Prostate gland (tissue), 2 donors: ENCODE results near the gene RAB27B. TPM values are rescaled to one million over a fixed set of nuclear protein-coding genes. Genes with fewer than 3 reads are reported as not detected.

Source experiments
- DNase-seq: peaks from one replicate; pipeline ENCODE4 v3.0.0-alpha.2; 2019; ENCODE audit warnings: low spot score
- H3K27ac ChIP-seq, 2 donors: fragments of 200-600 bp; sonication (generic); 2 replicates each; pipeline ENCODE4 v1.5.1; 2017 to 2019
- H3K27me3 ChIP-seq: fragments of 200-600 bp; sonication (generic); replicated peaks from 2 replicates; pipeline ENCODE4 v1.5.1; 2019; ENCODE audit not compliant: insufficient read depth
- H3K36me3 ChIP-seq, 2 donors: fragments of 200-600 bp; sonication (generic); 1 replicate in 1 of 2; 2 replicates in 1 of 2; pipeline versions ENCODE4 v1.5.1 to v1.8.1; 2017 to 2019
- H3K4me1 ChIP-seq: fragments of 200-600 bp; sonication (generic); replicated peaks from 2 replicates; pipeline ENCODE4 v1.5.1; 2019
- H3K4me3 ChIP-seq, 2 donors: fragments of 200-600 bp; sonication (generic); 2 replicates each; pipeline ENCODE4 v1.5.1; 2017 to 2019
- H3K9me3 ChIP-seq: fragments of 200-600 bp; sonication (generic); 2 replicates; pipeline ENCODE4 v1.5.1; 2017
- CTCF ChIP-seq, 4 experiments: fragments of 200-600 bp in 2 of 4; fragments of 450-650 bp in 2 of 4; sonication (generic) in 2 of 4; IDR thresholded peaks; 1 replicate in 3 of 4; 2 replicates in 1 of 4; pipeline ENCODE4 v1.5.1; 2016 to 2019; ENCODE audit warnings: antibody characterized with exemption in 4 of 4, mild to moderate bottlenecking in 2 of 4, moderate library complexity in 2 of 4
- POLR2A ChIP-seq: fragments of 450-650 bp; IDR thresholded peaks from one replicate; pipeline ENCODE4 v1.6.1; 2016; ENCODE audit warnings: antibody characterized with exemption, mild to moderate bottlenecking
- POLR2AphosphoS5 ChIP-seq: sonication (generic); formaldehyde crosslinking; IDR thresholded peaks from one replicate; pipeline ENCODE4 v1.6.1; 2017; ENCODE audit warnings: antibody characterized with exemption
- WGBS: methylation state at CpG from one replicate; pipeline ENCODE4 v1.1.5; 2018; 5-methylcytosine and 5-hydroxymethylcytosine counted together
- intact Hi-C: fragments of 100-400 bp; cut with DNase I; formaldehyde crosslinking; loops from one replicate; pipeline ENCODE4 v1.14.2; 2022
- total RNA-seq, 2 donors: library from RNA; depleted of rRNA; stranded (reverse); fragments of >200 nt; gene quantifications; one replicate each; pipeline ENCODE4 v1.1.0, GENCODE V29; 2016

RAB27B gene
- total RNA-seq, 2 donors from 2014 or later, result 10.7 to 60.2 TPM

DNA sequence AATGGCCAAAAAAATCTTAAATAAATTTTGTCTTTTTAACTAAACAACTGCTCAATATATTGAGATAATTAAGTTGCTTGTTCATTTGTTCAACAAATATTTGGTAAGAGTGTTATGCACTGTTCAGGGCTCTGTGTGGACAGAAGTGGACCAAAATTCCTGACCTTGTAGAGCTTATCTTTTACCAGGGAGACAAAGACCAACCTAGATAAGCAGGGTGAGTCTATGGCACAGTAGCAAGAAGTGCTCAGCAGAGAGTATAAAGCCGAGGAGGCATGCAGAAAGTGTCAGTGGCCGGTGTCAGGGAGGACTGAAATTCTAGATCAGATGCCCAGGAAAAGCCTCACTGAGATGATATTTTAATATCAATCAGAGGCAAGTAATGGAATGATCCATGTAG, 2.6 kb downstream of the RAB27B start:
- TF ChIP-seq POLR2AphosphoS5, result no peak
- no peak for TF ChIP-seq CTCF (IDR thresholded peaks at IDR 0.05)
- TF ChIP-seq POLR2A, result no peak
- 81% methylated on average over 2 of the region's 2 CpGs for WGBS
- H3K27ac ChIP-seq, result peak overlapping the region in 1 of 2 donors; percentile 35

DNA sequence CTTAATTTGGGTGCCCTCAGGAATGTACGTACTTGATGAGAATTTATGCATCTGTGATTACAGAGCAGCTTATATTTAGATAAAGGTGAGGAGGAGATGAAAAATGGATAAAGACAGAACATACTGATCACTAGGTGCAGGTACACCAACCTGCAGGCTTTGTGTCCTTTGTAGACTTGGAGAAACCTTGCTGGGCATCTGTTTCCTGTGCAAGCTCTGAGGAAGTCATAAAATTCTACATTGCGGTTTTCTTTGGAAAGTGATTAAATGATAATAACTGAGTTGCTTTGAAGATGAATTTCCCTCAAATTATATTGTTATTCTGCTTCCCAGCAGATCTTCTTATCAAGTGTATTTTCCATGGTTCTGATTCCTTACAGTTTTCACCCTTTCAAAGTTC, 7.7 kb downstream of the RAB27B start:
- H3K9me3 ChIP-seq, result no peaks in the 10 kb centered on the region
- DNase-seq, result no peak
- no peaks in the 10 kb centered on the region for H3K4me1 ChIP-seq
- H3K4me3 ChIP-seq, result no peak overlapping the region
- 69% methylated on average over 2 of the region's 2 CpGs for WGBS
- no peaks in the 10 kb centered on the region for H3K36me3 ChIP-seq
- TF ChIP-seq POLR2AphosphoS5, result no peak
- TF ChIP-seq POLR2A, result no peak
- no peak for TF ChIP-seq CTCF (IDR thresholded peaks at IDR 0.05)
- H3K27me3 ChIP-seq, result no peaks in the 10 kb centered on the region
- intact Hi-C loops, result no loop called here
- no peak overlapping the region for H3K27ac ChIP-seq

More for the DNA sequence above, 2.6 kb downstream of the RAB27B start:
- H3K9me3 ChIP-seq, result no peaks in the 10 kb centered on the region
- H3K4me3 ChIP-seq, result peak overlapping the region in 1 of 2 donors; percentile 61
- intact Hi-C loops, result no loop called here
- H3K27me3 ChIP-seq, result no peaks in the 10 kb centered on the region
- H3K36me3 ChIP-seq, result no peaks in the 10 kb centered on the region
- no peak for DNase-seq
- no peaks in the 10 kb centered on the region for H3K4me1 ChIP-seq

DNA sequence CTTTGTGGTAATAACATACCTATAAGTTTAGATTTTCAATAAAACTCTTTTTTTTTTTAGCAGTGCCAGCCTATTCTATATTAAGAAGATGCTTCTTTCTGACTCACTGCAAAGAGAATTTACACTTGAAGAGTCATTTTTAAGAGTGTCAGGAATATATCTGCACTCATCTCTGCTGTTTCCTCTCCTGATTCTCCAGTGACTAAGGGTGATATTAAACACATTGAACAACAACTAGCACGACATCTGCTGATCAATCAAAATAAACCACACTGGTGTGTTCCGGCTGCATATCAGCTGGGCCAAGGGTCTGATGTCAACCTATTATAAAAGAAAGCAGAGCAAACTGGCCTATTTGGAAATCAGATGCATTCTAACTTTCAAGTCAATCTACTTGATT, 15.0 kb downstream of the RAB27B start:
- intact Hi-C loops, result no loop called here
- Histone ChIP-seq H3K36me3 (no peaks in the 10 kb centered on the region), H3K27ac (no peak overlapping the region), H3K9me3 (no peaks in the 10 kb centered on the region), H3K27me3 (no peaks in the 10 kb centered on the region), H3K4me1 (no peaks in the 10 kb centered on the region), H3K4me3 (no peak overlapping the region)
- no peak for TF ChIP-seq POLR2A
- no peak for DNase-seq
- 83% methylated on average over 2 of the region's 2 CpGs for WGBS

DNA sequence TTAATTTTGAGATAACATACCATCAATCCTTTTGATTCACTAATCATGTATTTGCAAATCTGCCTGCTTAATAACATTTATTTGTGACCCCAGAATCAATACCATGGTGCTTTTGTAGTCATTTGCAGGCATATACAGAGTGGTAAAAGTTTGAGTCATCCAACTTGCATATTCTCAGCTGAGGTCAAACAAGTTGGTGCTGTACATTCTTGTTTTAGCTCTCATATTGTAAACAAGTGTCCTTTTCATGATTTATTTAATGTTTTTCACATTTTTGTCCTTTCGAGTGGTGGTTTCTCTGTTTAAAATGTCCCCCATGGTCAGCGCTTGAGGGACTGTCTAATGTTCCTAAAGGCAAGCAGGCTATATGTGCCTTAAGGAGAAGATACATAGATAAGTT, 17.5 kb downstream of the RAB27B start:
- Histone ChIP-seq H3K36me3 (no peaks in the 10 kb centered on the region), H3K4me1 (no peaks in the 10 kb centered on the region), H3K9me3 (no peaks in the 10 kb centered on the region), H3K27ac (no peak overlapping the region), H3K4me3 (no peak overlapping the region), H3K27me3 (no peaks in the 10 kb centered on the region)
- TF ChIP-seq POLR2AphosphoS5, result no peak
- TF ChIP-seq POLR2A, result no peak
- TF ChIP-seq CTCF (IDR thresholded peaks at IDR 0.05), result no peak
- intact Hi-C loops, result no loop called here
- WGBS, result 38% methylated on average over 2 of the region's 2 CpGs
- no peak for DNase-seq

GRCh38 chr18:54848121-54848520, 19.8 kb downstream of the RAB27B start:
- Histone ChIP-seq H3K4me3 (no peak overlapping the region), H3K27me3 (no peaks in the 10 kb centered on the region), H3K9me3 (no peaks in the 10 kb centered on the region), H3K27ac (no peak overlapping the region), H3K36me3 (no peaks in the 10 kb centered on the region), H3K4me1 (no peaks in the 10 kb centered on the region)
- TF ChIP-seq POLR2A (no peak), POLR2AphosphoS5 (no peak), CTCF (IDR thresholded peaks at IDR 0.05) (no peak)
- no peak for DNase-seq
- intact Hi-C loops, result no loop called here
- 100% methylated on average over 1 of the region's 1 CpG for WGBS
